Cardiac muscle cell (in vitro differentiated cells and primary cell): ENCODE data around the gene CFAP74. TPM values are rescaled to one million over a fixed set of nuclear protein-coding genes. Genes with fewer than 3 reads are reported as not detected.

ENCODE experiments used
- DNase-seq, 2 donors: peaks; one replicate each; pipeline versions ENCODE4 v3.0.0 to v3.0.0-alpha.2; 2010 to 2017; ENCODE audit warnings: low read depth in 1 of 2, low spot score in 1 of 2
- H3K27ac ChIP-seq: fragments of 200-600 bp; sonication (generic); 2 replicates; pipeline ENCODE4 v1.5.1; 2016
- H3K27me3 ChIP-seq: fragments of 200-600 bp; sonication (generic); 2 replicates; pipeline ENCODE4 v1.6.0; 2016; ENCODE audit warnings: control low read depth
- H3K36me3 ChIP-seq: fragments of 200-600 bp; sonication (generic); 2 replicates; pipeline ENCODE4 v1.5.1; 2016; ENCODE audit warnings: control low read depth
- H3K4me1 ChIP-seq: fragments of 200-600 bp; sonication (generic); 2 replicates; pipeline ENCODE4 v1.8.1; 2017; ENCODE audit warnings: low read depth, mild to moderate bottlenecking, mixed run types
- H3K4me3 ChIP-seq: fragments of 200-600 bp; sonication (generic); 2 replicates; pipeline ENCODE4 v1.5.1; 2016; ENCODE audit warnings: mild to moderate bottlenecking
- H3K9me3 ChIP-seq: fragments of 200-600 bp; sonication (generic); 2 replicates; pipeline ENCODE4 v1.5.1; 2017; ENCODE audit warnings: low read depth, mild to moderate bottlenecking, control low read depth
- polyA plus RNA-seq: library from polyadenylated mRNA; unstranded; fragments of >200 nt; fragmentation: Nextera tagmentation; extraction: Ambion mirVana; gene quantifications from 2 replicates; pipeline ENCODE4 v1.2.1, GENCODE V29; 2016
- total RNA-seq: library from RNA; depleted of rRNA; stranded (reverse); fragments of >200 nt; gene quantifications from 2 replicates; pipeline ENCODE4 v1.2.3, GENCODE V29; 2016
- TF ChIP-seq, protein P1 (sequence below): IDR thresholded peaks from 2 replicates; pipeline ENCODE4 v1.5.1; 2012; ENCODE audit warnings: low read depth, mild to moderate bottlenecking, low read length

The CFAP74 gene
- total and polyA plus RNA-seq, 2 experiments from 2014 or later = 0.63 to 1.7 TPM

GRCh38 chr1:1966071-1966740, 37.4 kb downstream of the CFAP74 start:
- Histone ChIP-seq H3K36me3 (no peaks in the 10 kb centered on the region), H3K4me1 (peaks cover 7% of the 10 kb centered on the region), H3K9me3 (no peaks in the 10 kb centered on the region), H3K27ac (no peak overlapping the region), H3K27me3 (no peaks in the 10 kb centered on the region), H3K4me3 (no peak overlapping the region)
- TF ChIP-seq, protein P1, sequence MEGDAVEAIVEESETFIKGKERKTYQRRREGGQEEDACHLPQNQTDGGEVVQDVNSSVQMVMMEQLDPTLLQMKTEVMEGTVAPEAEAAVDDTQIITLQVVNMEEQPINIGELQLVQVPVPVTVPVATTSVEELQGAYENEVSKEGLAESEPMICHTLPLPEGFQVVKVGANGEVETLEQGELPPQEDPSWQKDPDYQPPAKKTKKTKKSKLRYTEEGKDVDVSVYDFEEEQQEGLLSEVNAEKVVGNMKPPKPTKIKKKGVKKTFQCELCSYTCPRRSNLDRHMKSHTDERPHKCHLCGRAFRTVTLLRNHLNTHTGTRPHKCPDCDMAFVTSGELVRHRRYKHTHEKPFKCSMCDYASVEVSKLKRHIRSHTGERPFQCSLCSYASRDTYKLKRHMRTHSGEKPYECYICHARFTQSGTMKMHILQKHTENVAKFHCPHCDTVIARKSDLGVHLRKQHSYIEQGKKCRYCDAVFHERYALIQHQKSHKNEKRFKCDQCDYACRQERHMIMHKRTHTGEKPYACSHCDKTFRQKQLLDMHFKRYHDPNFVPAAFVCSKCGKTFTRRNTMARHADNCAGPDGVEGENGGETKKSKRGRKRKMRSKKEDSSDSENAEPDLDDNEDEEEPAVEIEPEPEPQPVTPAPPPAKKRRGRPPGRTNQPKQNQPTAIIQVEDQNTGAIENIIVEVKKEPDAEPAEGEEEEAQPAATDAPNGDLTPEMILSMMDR = no peak
- no peak for DNase-seq

- H3K4me1 ChIP-seq = peaks cover 13% of the 10 kb centered on the region
- no peaks in the 10 kb centered on the region for H3K27me3 ChIP-seq
- no peak overlapping the region for H3K4me3 ChIP-seq
- TF ChIP-seq, protein P1 = no peak
- H3K27ac ChIP-seq = no peak overlapping the region
- no peak for DNase-seq
- H3K9me3 ChIP-seq = no peaks in the 10 kb centered on the region
- no peaks in the 10 kb centered on the region for H3K36me3 ChIP-seq
These were observed 38.0 kb downstream of the CFAP74 start for GRCh38 chr1:1965546-1965945.

- no peaks in the 10 kb centered on the region for H3K9me3 ChIP-seq
- H3K4me1 ChIP-seq = peaks cover 17% of the 10 kb centered on the region
- TF ChIP-seq, protein P1 = no peak
- no peaks in the 10 kb centered on the region for H3K27me3 ChIP-seq
- no peak for DNase-seq
- H3K36me3 ChIP-seq = no peaks in the 10 kb centered on the region
- H3K4me3 ChIP-seq = no peak overlapping the region
- H3K27ac ChIP-seq = no peak overlapping the region
These were observed 38.8 kb downstream of the CFAP74 start for GRCh38 chr1:1964811-1965210.

GRCh38 chr1:1963570-1963969, 40.0 kb downstream of the CFAP74 start:
- no peaks in the 10 kb centered on the region for H3K36me3 ChIP-seq
- H3K9me3 ChIP-seq = no peaks in the 10 kb centered on the region

DNA sequence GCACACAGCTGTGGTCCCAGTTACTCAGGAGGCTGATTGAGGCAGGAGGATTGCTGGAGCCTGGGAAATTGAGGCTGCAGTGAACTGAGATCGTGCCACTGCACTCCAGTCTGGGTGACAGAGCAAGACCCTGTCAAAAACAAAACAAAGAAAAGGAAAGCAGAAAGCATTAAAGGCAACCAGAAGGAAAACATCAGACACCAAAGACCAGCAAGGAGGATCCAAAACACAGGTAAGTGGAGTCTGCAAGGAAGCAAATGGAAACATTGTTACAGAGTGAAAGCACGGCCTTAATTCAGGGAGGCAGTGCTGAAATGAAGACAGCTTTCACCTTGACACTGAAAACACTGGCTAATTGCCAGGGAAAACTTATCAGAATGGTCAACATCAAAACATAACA, 40.8 kb downstream of the CFAP74 start:
- H3K9me3 ChIP-seq = no peaks in the 10 kb centered on the region
- H3K4me3 ChIP-seq = no peak overlapping the region
- DNase-seq = no peak
- H3K36me3 ChIP-seq = no peaks in the 10 kb centered on the region
- H3K27me3 ChIP-seq = no peaks in the 10 kb centered on the region
- H3K27ac ChIP-seq = no peak overlapping the region
- peaks cover 17% of the 10 kb centered on the region for H3K4me1 ChIP-seq
- TF ChIP-seq, protein P1 = no peak

More at GRCh38 chr1:1963570-1963969, 40.0 kb downstream of the CFAP74 start:
- no peak overlapping the region for H3K27ac ChIP-seq
- no peak overlapping the region for H3K4me3 ChIP-seq
- DNase-seq = no peak
- H3K4me1 ChIP-seq = peaks cover 17% of the 10 kb centered on the region
- TF ChIP-seq, protein P1 = no peak
- no peaks in the 10 kb centered on the region for H3K27me3 ChIP-seq
